Naive B cell (primary cell): ENCODE results near the gene PHC2. TPM values are rescaled to one million over a fixed set of nuclear protein-coding genes. Genes with fewer than 3 reads are reported as not detected.

Source experiments
- ATAC-seq, 2 donors: fragments of 150-1000 bp; cut with Tn5 transposase; 2 replicates each; pipeline ENCODE4 v1.10.0; 2021; ENCODE audit warnings: low read depth in 2 of 2, mild to moderate bottlenecking in 2 of 2, moderate library complexity in 2 of 2
- DNase-seq: peaks from one replicate; pipeline ENCODE4 v3.0.0; 2022
- H3K27ac Mint-ChIP-seq, 6 donors: one replicate each; pipeline ENCODE4 v1.8.0; 2020 to 2022; ENCODE audit warnings: mild to moderate bottlenecking in 6 of 6, mixed read lengths in 6 of 6, moderate library complexity in 5 of 6, inconsistent platforms in 2 of 6
- H3K27me3 Mint-ChIP-seq, 3 donors: one replicate each; pipeline ENCODE4 v1.8.0; 2021 to 2022; ENCODE audit warnings: mixed read lengths in 3 of 3, mild to moderate bottlenecking in 1 of 3
- H3K36me3 Mint-ChIP-seq, 2 donors: one replicate each; pipeline ENCODE4 v1.8.0; 2020 to 2022; ENCODE audit warnings: mixed read lengths in 2 of 2, inconsistent platforms in 1 of 2, mild to moderate bottlenecking in 1 of 2
- H3K4me1 Mint-ChIP-seq, 3 donors: one replicate each; pipeline ENCODE4 v1.8.0; 2020 to 2022; ENCODE audit warnings: mixed read lengths in 3 of 3, inconsistent platforms in 1 of 3, mild to moderate bottlenecking in 1 of 3, moderate library complexity in 1 of 3
- H3K4me3 Mint-ChIP-seq, 8 donors: one replicate each; pipeline ENCODE4 v1.8.0; 2020 to 2022; ENCODE audit warnings: mild to moderate bottlenecking in 8 of 8, mixed read lengths in 8 of 8, moderate library complexity in 8 of 8, inconsistent platforms in 2 of 8
- H3K9me3 Mint-ChIP-seq, 7 donors: one replicate each; pipeline ENCODE4 v1.8.0; 2020 to 2022; ENCODE audit warnings: mixed read lengths in 7 of 7, mild to moderate bottlenecking in 5 of 7, inconsistent platforms in 2 of 7, moderate library complexity in 1 of 7
- polyA plus RNA-seq, 6 donors: library from polyadenylated mRNA; unstranded; fragments of 300-500 nt; fragmentation: Illumina TruSeq; gene quantifications; one replicate each; pipeline ENCODE4 v1.2.3, GENCODE V29; 2021; ENCODE audit warnings: low read depth in 6 of 6

PHC2 gene
- polyA plus RNA-seq, 6 donors from 2014 or later = 13.0 to 30.6 (median 20.3) TPM

- H3K27me3 Mint-ChIP-seq = peaks cover 8 to 57% (median 45%) of the 10 kb centered on the region in 3 donors
These were observed 11.2 kb upstream of the PHC2 start for GRCh38 chr1:33442141-33442540.

GRCh38 chr1:33441088-33441745 is 10.3 kb upstream of the PHC2 start:
- Mint-ChIP-seq H3K9me3 (no peaks in the 10 kb centered on the region), H3K4me1 (no peaks in the 10 kb centered on the region), H3K36me3 (peaks cover 0 to 2% of the 10 kb centered on the region in 2 donors), H3K27ac (no peak overlapping the region), H3K4me3 (no peak overlapping the region), H3K27me3 (peaks cover 8 to 50% (median 40%) of the 10 kb centered on the region in 3 donors)
- no peak for ATAC-seq
- no peak for DNase-seq

More at GRCh38 chr1:33442141-33442540, 11.2 kb upstream of the PHC2 start:
- Mint-ChIP-seq H3K9me3 (no peaks in the 10 kb centered on the region), H3K4me1 (no peaks in the 10 kb centered on the region), H3K27ac (no peak overlapping the region), H3K4me3 (no peak overlapping the region), H3K36me3 (peaks cover 0 to 6% of the 10 kb centered on the region in 2 donors)
- no peak for ATAC-seq
- no peak for DNase-seq

DNA sequence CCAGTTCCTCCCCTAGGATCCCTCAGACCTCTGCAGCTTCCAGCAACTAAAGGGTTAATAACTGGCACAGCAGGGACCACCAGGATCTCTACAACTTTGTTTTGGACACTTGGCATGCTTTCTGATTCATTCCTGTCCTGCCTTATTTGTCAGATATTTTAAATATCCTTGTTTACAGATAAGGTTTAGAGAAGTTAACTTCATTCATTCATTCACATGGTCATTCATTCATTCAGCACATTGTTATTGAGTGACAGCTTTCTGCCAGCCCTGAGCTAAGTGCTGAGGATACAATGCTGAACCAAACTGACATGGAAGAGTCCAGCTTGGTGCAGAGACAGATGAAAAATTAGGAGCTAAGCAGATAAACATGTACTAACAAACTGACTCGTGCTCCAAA is 8.8 kb upstream of the PHC2 start:
- no peak for ATAC-seq
- Mint-ChIP-seq H3K9me3 (no peaks in the 10 kb centered on the region), H3K27ac (no peak overlapping the region), H3K4me1 (no peaks in the 10 kb centered on the region), H3K27me3 (peaks cover 8 to 51% (median 35%) of the 10 kb centered on the region in 3 donors), H3K4me3 (no peak overlapping the region), H3K36me3 (no peaks in the 10 kb centered on the region)
- DNase-seq = no peak

DNA sequence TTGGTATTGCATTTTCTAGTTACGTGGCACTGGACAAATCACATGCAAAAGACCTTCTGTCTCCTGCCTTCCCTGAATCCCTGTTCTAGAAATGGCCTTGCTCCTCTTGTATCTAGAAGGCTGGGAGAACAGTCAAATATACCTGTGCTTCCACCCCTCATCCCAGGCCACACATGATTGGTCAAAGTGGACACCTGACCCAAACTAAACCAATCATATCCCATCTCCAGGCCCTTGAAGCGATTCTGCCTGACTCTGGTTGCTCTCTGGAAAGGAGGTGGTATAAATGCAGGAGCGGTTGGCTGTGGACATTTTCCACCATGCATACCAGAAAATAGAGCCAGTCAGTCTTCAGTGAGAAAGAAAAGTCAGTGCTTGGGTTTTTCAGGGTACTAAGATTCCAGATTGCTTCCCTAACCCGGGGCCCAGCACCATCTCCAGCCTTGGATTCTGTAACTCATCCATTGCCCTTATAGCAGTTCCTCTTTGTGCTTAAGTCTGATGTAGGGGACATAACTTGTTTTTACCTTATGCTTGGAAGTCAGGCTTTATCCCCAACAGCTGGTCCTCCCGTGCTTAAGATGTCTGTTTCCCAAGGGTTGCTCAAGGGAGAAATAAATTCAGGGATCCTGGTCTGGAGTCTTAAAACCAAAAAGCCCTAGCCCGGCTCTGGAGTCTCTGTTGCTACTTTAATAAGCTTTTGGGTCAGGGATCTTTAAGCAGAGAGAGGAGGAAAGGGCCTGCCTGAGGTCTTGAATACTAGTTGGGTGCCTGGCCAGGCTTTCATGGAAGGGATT is 7.7 kb upstream of the PHC2 start:
- Mint-ChIP-seq H3K27me3 (peaks cover 8 to 51% (median 42%) of the 10 kb centered on the region in 3 donors), H3K27ac (no peak overlapping the region), H3K4me3 (no peak overlapping the region), H3K9me3 (no peaks in the 10 kb centered on the region), H3K36me3 (no peaks in the 10 kb centered on the region), H3K4me1 (no peaks in the 10 kb centered on the region)
- ATAC-seq (no peak), DNase-seq (no peak)

- no peak for ATAC-seq
- H3K36me3 Mint-ChIP-seq = no peaks in the 10 kb centered on the region
These were observed 5.8 kb upstream of the PHC2 start for GRCh38 chr1:33436557-33437285.

DNA sequence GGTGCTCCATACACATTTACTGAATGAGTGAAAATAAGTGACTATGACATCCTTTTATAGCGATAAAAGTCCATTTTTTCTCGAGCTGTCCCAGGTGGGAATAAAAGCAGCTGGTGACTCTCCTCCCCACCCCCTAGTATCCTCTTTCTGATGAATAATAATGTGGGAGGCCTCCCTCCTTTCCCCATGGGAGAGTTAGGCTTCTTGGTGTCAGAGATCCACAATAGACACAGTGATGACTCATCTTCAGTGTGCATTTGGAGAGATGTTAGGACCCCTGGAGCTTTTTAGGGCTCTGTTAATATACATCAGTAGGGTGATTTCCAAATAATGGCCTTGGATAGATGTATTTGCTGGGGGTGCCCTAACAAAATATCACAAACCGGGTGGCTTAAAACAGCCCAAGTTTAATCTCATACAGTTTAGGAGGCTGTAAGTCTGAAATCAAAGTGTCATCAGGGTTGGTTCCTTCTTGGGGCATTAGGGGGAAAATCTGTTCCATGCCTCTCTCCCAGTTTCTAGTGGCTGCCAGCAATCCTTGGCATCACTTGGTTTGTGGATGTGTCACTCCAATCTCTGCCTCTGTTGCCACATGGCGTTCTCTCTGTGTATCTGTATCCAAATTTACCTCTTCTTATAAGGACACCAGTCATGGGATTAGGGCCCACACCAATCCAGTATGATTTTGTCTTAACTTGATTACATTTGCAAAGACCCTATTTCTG is 4.4 kb upstream of the PHC2 start:
- Mint-ChIP-seq H3K4me3 (peak overlapping the region in 1 of 8 donors; percentile 17), H3K4me1 (peaks cover 0 to 3% (median 2%) of the 10 kb centered on the region in 3 donors), H3K9me3 (no peaks in the 10 kb centered on the region), H3K27me3 (peaks cover 3 to 31% (median 29%) of the 10 kb centered on the region in 3 donors), H3K27ac (no peak overlapping the region), H3K36me3 (no peaks in the 10 kb centered on the region)
- ATAC-seq (no peak), DNase-seq (no peak)

More at GRCh38 chr1:33436557-33437285, 5.8 kb upstream of the PHC2 start:
- DNase-seq = no peak
- Mint-ChIP-seq H3K4me1 (no peaks in the 10 kb centered on the region), H3K27me3 (peaks cover 3 to 44% (median 44%) of the 10 kb centered on the region in 3 donors), H3K9me3 (no peaks in the 10 kb centered on the region), H3K4me3 (no peak overlapping the region), H3K27ac (no peak overlapping the region)

GRCh38 chr1:33434363-33434750 is 3.5 kb upstream of the PHC2 start:
- H3K4me1 Mint-ChIP-seq = peaks cover 0 to 3% (median 2%) of the 10 kb centered on the region in 3 donors
- H3K27me3 Mint-ChIP-seq = peaks cover 0 to 25% (median 21%) of the 10 kb centered on the region in 3 donors
- no peaks in the 10 kb centered on the region for H3K36me3 Mint-ChIP-seq
- no peak overlapping the region for H3K27ac Mint-ChIP-seq
- DNase-seq = no peak
- ATAC-seq = no peak
- no peaks in the 10 kb centered on the region for H3K9me3 Mint-ChIP-seq
- H3K4me3 Mint-ChIP-seq = no peak overlapping the region

GRCh38 chr1:33433509-33434362 is 2.8 kb upstream of the PHC2 start:
- DNase-seq (no peak), ATAC-seq (no peak)
- H3K36me3 Mint-ChIP-seq = no peaks in the 10 kb centered on the region
- peaks cover 0 to 20% (median 19%) of the 10 kb centered on the region in 3 donors for H3K27me3 Mint-ChIP-seq
- H3K27ac Mint-ChIP-seq = no peak overlapping the region
- peaks cover 0 to 3% (median 2%) of the 10 kb centered on the region in 3 donors for H3K4me1 Mint-ChIP-seq
- no peaks in the 10 kb centered on the region for H3K9me3 Mint-ChIP-seq
- no peak overlapping the region for H3K4me3 Mint-ChIP-seq

DNA sequence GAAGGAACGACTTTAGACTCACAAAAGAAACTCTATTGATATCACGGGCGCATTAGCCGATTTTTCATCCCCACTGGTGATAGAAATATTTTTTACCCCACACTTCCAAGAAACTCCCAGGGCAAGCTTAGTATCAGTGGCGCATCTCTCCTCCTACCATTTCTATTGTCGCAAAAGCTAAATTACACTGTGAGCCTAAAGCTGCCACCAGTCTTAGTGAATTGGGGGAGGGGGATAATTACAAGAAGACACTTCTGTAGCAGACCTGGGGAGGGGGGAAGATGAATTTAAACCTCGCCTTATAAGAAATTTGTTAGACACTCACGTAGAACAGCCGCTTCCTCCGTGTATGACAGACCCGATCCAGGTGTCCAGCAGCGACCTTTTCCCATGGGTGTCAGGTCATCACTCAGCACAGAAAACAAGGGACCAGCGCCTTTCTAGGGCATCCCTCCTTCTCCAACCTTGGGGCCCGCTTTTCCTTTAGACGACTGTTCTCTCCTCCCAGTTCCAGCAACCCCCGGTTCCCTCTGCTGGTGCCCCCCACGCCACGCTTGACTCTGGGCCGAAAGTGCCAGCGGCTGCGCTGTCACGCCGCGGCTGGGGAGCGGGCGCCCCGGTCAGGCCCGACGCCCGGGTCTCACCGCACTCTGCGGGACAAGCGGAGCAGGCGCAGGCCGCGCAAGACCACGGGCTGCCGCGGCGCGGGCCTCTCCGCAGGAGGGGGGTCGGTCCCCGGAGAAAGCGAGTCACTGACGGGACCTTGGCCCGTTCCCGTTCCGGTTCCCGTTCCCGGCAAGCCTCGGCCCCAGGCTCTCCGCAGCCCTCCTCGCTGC is 821 bp downstream of the PHC2 start:
- Mint-ChIP-seq H3K4me3 (peak overlapping the region in 2 of 8 donors; percentile 60 to 83), H3K27me3 (peaks cover 8 to 21% (median 10%) of the 10 kb centered on the region in 3 donors), H3K36me3 (no peaks in the 10 kb centered on the region), H3K9me3 (no peaks in the 10 kb centered on the region), H3K4me1 (peaks cover 0 to 3% (median 2%) of the 10 kb centered on the region in 3 donors), H3K27ac (peak overlapping the region in 1 of 6 donors; percentile 67)
- ATAC-seq (peak; percentile 9 to 15), DNase-seq (peak; percentile 39)

- Mint-ChIP-seq H3K36me3 (no peaks in the 10 kb centered on the region), H3K9me3 (no peaks in the 10 kb centered on the region), H3K4me3 (no peak overlapping the region), H3K4me1 (peaks cover 0 to 3% (median 2%) of the 10 kb centered on the region in 3 donors), H3K27ac (no peak overlapping the region), H3K27me3 (peaks cover 8 to 22% (median 10%) of the 10 kb centered on the region in 3 donors)
- ATAC-seq (no peak), DNase-seq (no peak)
These were observed 1.6 kb downstream of the PHC2 start for GRCh38 chr1:33429332-33429731.

GRCh38 chr1:33428661-33429060 is 2.2 kb downstream of the PHC2 start:
- H3K4me3 Mint-ChIP-seq = no peak overlapping the region
- DNase-seq (no peak), ATAC-seq (no peak)
- peaks cover 8 to 16% (median 10%) of the 10 kb centered on the region in 3 donors for H3K27me3 Mint-ChIP-seq
- H3K27ac Mint-ChIP-seq = no peak overlapping the region
- no peaks in the 10 kb centered on the region for H3K9me3 Mint-ChIP-seq
- H3K4me1 Mint-ChIP-seq = peaks cover 0 to 3% (median 2%) of the 10 kb centered on the region in 3 donors
- H3K36me3 Mint-ChIP-seq = no peaks in the 10 kb centered on the region
